Measurements from ENCODE around the gene AGXT. TPM values are rescaled to one million over a fixed set of nuclear protein-coding genes. Genes with fewer than 3 reads are reported as not detected.

Gene AGXT
- total and polyA plus RNA-seq, 5 donors = 0.14 TPM; not detected in 4

GRCh38 chr2:240929364-240930095 is 60.9 kb downstream of the AGXT start:
- ATAC-seq (no peak), DNase-seq (no peak)
- H3K27me3 ChIP-seq (ENCODE audit: control insufficient read depth, insufficient read depth) = no peaks in the 10 kb centered on the region
- WGBS = 76% methylated on average over 10 of the region's 10 CpGs
- H3K4me3 ChIP-seq (ENCODE audit: low read length) = no peak overlapping the region
- intact Hi-C loops (cut with DNase I) = no loop called here
- H3K9me3 ChIP-seq (ENCODE audit: control insufficient read depth, low read length) = no peaks in the 10 kb centered on the region
- no peak overlapping the region for H3K27ac ChIP-seq (ENCODE audit: low read length)
- no peaks in the 10 kb centered on the region for H3K4me1 ChIP-seq (ENCODE audit: control insufficient read depth, insufficient read depth, low read length)

Other genes with a start within 250 kb of the AGXT start
- 1 to 10 TPM in 2 of 4 donors, under 1 TPM in 2; 0.53 to 1.4 (median 1.0) TPM for gene GPR35, start 243.3 kb upstream of the AGXT start, total RNA-seq
- 0.84 TPM for gene GPR35, start 243.3 kb upstream of the AGXT start, polyA plus RNA-seq
- gene AQP12B, start 185.9 kb upstream of the AGXT start, total RNA-seq = not detected
- not detected for gene AQP12B, start 185.9 kb upstream of the AGXT start, polyA plus RNA-seq
- not detected for gene AQP12A, start 177.0 kb upstream of the AGXT start, total RNA-seq
- not detected for gene AQP12A, start 177.0 kb upstream of the AGXT start, polyA plus RNA-seq
- gene KIF1A, start 48.6 kb upstream of the AGXT start, total RNA-seq = 10 to 100 TPM; 45.3 to 83.0 (median 66.9) TPM
- gene KIF1A, start 48.6 kb upstream of the AGXT start, polyA plus RNA-seq = 45.7 TPM
- gene MAB21L4, start 27.3 kb downstream of the AGXT start, total RNA-seq = not detected
- not detected for gene MAB21L4, start 27.3 kb downstream of the AGXT start, polyA plus RNA-seq
- under 1 TPM in 1 of 4 donors, not detected in 3; 0.03 TPM for gene CROCC2, start 37.5 kb downstream of the AGXT start, total RNA-seq
- not detected for gene CROCC2, start 37.5 kb downstream of the AGXT start, polyA plus RNA-seq
- 10 to 100 TPM; 13.8 to 19.2 (median 16.8) TPM for gene SNED1, start 129.8 kb downstream of the AGXT start, total RNA-seq
- 6.7 TPM for gene SNED1, start 129.8 kb downstream of the AGXT start, polyA plus RNA-seq
- 10 to 100 TPM; 17.6 to 23.2 (median 20.4) TPM for gene MTERF4, start 233.5 kb downstream of the AGXT start, total RNA-seq
- 21.5 TPM for gene MTERF4, start 233.5 kb downstream of the AGXT start, polyA plus RNA-seq

All from right cardiac atrium (tissue), 5 donors.